Activated T-helper 2 cell treated with anti-CD3 and anti-CD28 coated beads, Interferon-gamma antibody, Interleukin-2, Interleukin-4, amounts not matched to agents 10 μg/mL and 5 μg/mL and 100 μg/mL, durations not matched to agents 14 hours and 24 hours and 36 hours (primary cell): ENCODE results near the gene SOCS7. TPM values are rescaled to one million over a fixed set of nuclear protein-coding genes. Genes with fewer than 3 reads are reported as not detected.

Source experiments
- DNase-seq: peaks from one replicate; pipeline ENCODE4 v3.0.0; 2021; ENCODE audit warnings: low spot score
- H3K27ac Mint-ChIP-seq: one replicate; pipeline ENCODE4 v1.8.0; 2021; ENCODE audit warnings: mixed read lengths
- H3K27me3 Mint-ChIP-seq: one replicate; pipeline ENCODE4 v1.8.0; 2021; ENCODE audit warnings: low read depth, mixed read lengths
- H3K36me3 Mint-ChIP-seq: one replicate; pipeline ENCODE4 v1.8.0; 2021; ENCODE audit warnings: low read depth, mixed read lengths
- H3K4me1 Mint-ChIP-seq: one replicate; pipeline ENCODE4 v1.8.0; 2021; ENCODE audit warnings: low read depth, mixed read lengths
- H3K4me3 Mint-ChIP-seq: one replicate; pipeline ENCODE4 v1.8.0; 2021; ENCODE audit warnings: low read depth, mild to moderate bottlenecking, moderate library complexity, mixed read lengths
- H3K9me3 Mint-ChIP-seq: one replicate; pipeline ENCODE4 v1.8.0; 2021; ENCODE audit warnings: mixed read lengths
- intact Hi-C: fragments of 100-400 bp; cut with micrococcal nuclease; formaldehyde crosslinking; loops from one replicate; pipeline ENCODE4 v1.15.1; 2023
- total RNA-seq: library from RNA; stranded (reverse); gene quantifications from 2 replicates; pipeline ENCODE4 v1.2.3, GENCODE V29; 2022

The SOCS7 gene
- total RNA-seq, 1 donor from 2014 or later, result 25.9 TPM

GRCh38 chr17:38403491-38403890, 51.8 kb downstream of the SOCS7 start:
- H3K9me3 Mint-ChIP-seq, result no peaks in the 10 kb centered on the region
- H3K36me3 Mint-ChIP-seq, result peaks cover 18% of the 10 kb centered on the region
- H3K27me3 Mint-ChIP-seq, result no peaks in the 10 kb centered on the region
- H3K27ac Mint-ChIP-seq, result no peak overlapping the region
- DNase-seq, result no peak
- no peaks in the 10 kb centered on the region for H3K4me1 Mint-ChIP-seq
- H3K4me3 Mint-ChIP-seq, result no peak overlapping the region
- intact Hi-C loops, result no loop called here

- DNase-seq, result no peak
- Mint-ChIP-seq H3K27ac (no peak overlapping the region), H3K4me3 (no peak overlapping the region), H3K27me3 (no peaks in the 10 kb centered on the region), H3K4me1 (no peaks in the 10 kb centered on the region), H3K36me3 (peaks cover 15% of the 10 kb centered on the region), H3K9me3 (no peaks in the 10 kb centered on the region)
- intact Hi-C loops, result no loop called here
Measured at GRCh38 chr17:38404174-38404943, 52.7 kb downstream of the SOCS7 start.

GRCh38 chr17:38405654-38406053, 54.0 kb downstream of the SOCS7 start:
- no peak overlapping the region for H3K27ac Mint-ChIP-seq
- peaks cover 4% of the 10 kb centered on the region for H3K36me3 Mint-ChIP-seq
- no peak for DNase-seq
- H3K4me3 Mint-ChIP-seq, result no peak overlapping the region
- no peaks in the 10 kb centered on the region for H3K9me3 Mint-ChIP-seq
- H3K4me1 Mint-ChIP-seq, result no peaks in the 10 kb centered on the region
- intact Hi-C loops, result no loop called here
- peaks cover 5% of the 10 kb centered on the region for H3K27me3 Mint-ChIP-seq

GRCh38 chr17:38410201-38410600, 58.6 kb downstream of the SOCS7 start:
- Mint-ChIP-seq H3K27me3 (peaks cover 7% of the 10 kb centered on the region), H3K27ac (no peak overlapping the region), H3K4me3 (no peak overlapping the region), H3K36me3 (no peaks in the 10 kb centered on the region), H3K9me3 (no peaks in the 10 kb centered on the region), H3K4me1 (peaks cover 4% of the 10 kb centered on the region)
- intact Hi-C loops, result no loop called here
- no peak for DNase-seq

- Mint-ChIP-seq H3K9me3 (no peaks in the 10 kb centered on the region), H3K27ac (peak overlapping the region; percentile 79), H3K27me3 (peaks cover 26% of the 10 kb centered on the region), H3K4me3 (peak overlapping the region; percentile 62), H3K4me1 (peaks cover 10% of the 10 kb centered on the region), H3K36me3 (no peaks in the 10 kb centered on the region)
- intact Hi-C loops, result no loop called here
- DNase-seq, result no peak
Measured at GRCh38 chr17:38415250-38416194, 63.9 kb downstream of the SOCS7 start.

- Mint-ChIP-seq H3K4me1 (peaks cover 10% of the 10 kb centered on the region), H3K4me3 (no peak overlapping the region), H3K9me3 (no peaks in the 10 kb centered on the region), H3K27ac (no peak overlapping the region), H3K36me3 (no peaks in the 10 kb centered on the region), H3K27me3 (peaks cover 30% of the 10 kb centered on the region)
- DNase-seq, result no peak
- intact Hi-C loops, result no loop called here
Measured at GRCh38 chr17:38416840-38417209, 65.2 kb downstream of the SOCS7 start.

GRCh38 chr17:38417210-38417951, 65.7 kb downstream of the SOCS7 start:
- intact Hi-C loops, result no loop called here
- H3K27ac Mint-ChIP-seq, result no peak overlapping the region
- no peak for DNase-seq
- no peak overlapping the region for H3K4me3 Mint-ChIP-seq
- H3K27me3 Mint-ChIP-seq, result peaks cover 36% of the 10 kb centered on the region
- H3K36me3 Mint-ChIP-seq, result no peaks in the 10 kb centered on the region
- peaks cover 10% of the 10 kb centered on the region for H3K4me1 Mint-ChIP-seq
- H3K9me3 Mint-ChIP-seq, result no peaks in the 10 kb centered on the region

- Mint-ChIP-seq H3K9me3 (no peaks in the 10 kb centered on the region), H3K4me3 (no peak overlapping the region), H3K36me3 (no peaks in the 10 kb centered on the region), H3K27ac (no peak overlapping the region), H3K27me3 (peaks cover 38% of the 10 kb centered on the region), H3K4me1 (peaks cover 10% of the 10 kb centered on the region)
- DNase-seq, result no peak
- intact Hi-C loops, result no loop called here
Measured at GRCh38 chr17:38418062-38418692, 66.5 kb downstream of the SOCS7 start.

GRCh38 chr17:38418693-38419507, 67.3 kb downstream of the SOCS7 start:
- no peaks in the 10 kb centered on the region for H3K36me3 Mint-ChIP-seq
- intact Hi-C loops, result no loop called here

GRCh38 chr17:38419508-38419981, 67.9 kb downstream of the SOCS7 start:
- Mint-ChIP-seq H3K36me3 (no peaks in the 10 kb centered on the region), H3K27ac (no peak overlapping the region), H3K9me3 (no peaks in the 10 kb centered on the region), H3K4me3 (no peak overlapping the region), H3K27me3 (peaks cover 43% of the 10 kb centered on the region), H3K4me1 (peaks cover 10% of the 10 kb centered on the region)
- DNase-seq, result no peak
- intact Hi-C loops, result no loop called here

More at GRCh38 chr17:38418693-38419507, 67.3 kb downstream of the SOCS7 start:
- H3K4me1 Mint-ChIP-seq, result peaks cover 10% of the 10 kb centered on the region
- peak overlapping the region; percentile 37 for H3K4me3 Mint-ChIP-seq
- no peaks in the 10 kb centered on the region for H3K9me3 Mint-ChIP-seq
- H3K27ac Mint-ChIP-seq, result no peak overlapping the region
- peaks cover 40% of the 10 kb centered on the region for H3K27me3 Mint-ChIP-seq
- DNase-seq, result no peak

GRCh38 chr17:38420518-38420917, 68.9 kb downstream of the SOCS7 start:
- H3K4me1 Mint-ChIP-seq, result peaks cover 4% of the 10 kb centered on the region
- no peak for DNase-seq

More at GRCh38 chr17:38420518-38420917, 68.9 kb downstream of the SOCS7 start:
- Mint-ChIP-seq H3K36me3 (no peaks in the 10 kb centered on the region), H3K9me3 (no peaks in the 10 kb centered on the region), H3K4me3 (no peak overlapping the region), H3K27me3 (peaks cover 52% of the 10 kb centered on the region), H3K27ac (no peak overlapping the region)
- intact Hi-C loops, result loop anchor here (10.0 kb wide), 1 partner anchor 244 kb away; no protein-coding TSS in a partner anchor
